GM10248 (cell line): Measurements from ENCODE around the gene WDR45B.

Source experiments
- CTCF ChIA-PET: fragments of 300-600 bp; sonication (Branson Sonifier 250); formaldehyde crosslinking; extraction: SDS; loops from one replicate; lab custom pipeline; 2021; ENCODE audit warnings: antibody characterized with exemption; lab: Yijun Ruan, JAX
- POLR2A ChIA-PET: fragments of 350-650 bp; sonication (Branson Sonifier 250); formaldehyde crosslinking; extraction: SDS; loops from one replicate; lab custom pipeline; 2020; ENCODE audit warnings: antibody characterized with exemption; lab: Yijun Ruan, JAX
- DNase-seq: peaks from one replicate; pipeline ENCODE4 v3.0.0; 2012; ENCODE audit errors: extremely low spot score
- CTCF ChIP-seq: IDR thresholded peaks from 2 replicates; pipeline ENCODE4 v1.5.1; 2012; ENCODE audit warnings: mild to moderate bottlenecking, low read depth; ENCODE audit errors: extremely low read depth, missing control alignments, control extremely low read depth

The WDR45B gene

GRCh38 chr17:82644148-82644547 lies 4.1 kb downstream of the WDR45B start:
- DNase-seq, result no peak
- ChIA-PET POLR2A (no interaction called here), CTCF (no interaction called here)
- no peak for TF ChIP-seq CTCF

GRCh38 chr17:82642022-82642421 lies 6.2 kb downstream of the WDR45B start:
- no peak for TF ChIP-seq CTCF
- CTCF ChIA-PET, result interaction anchor here (1.3 kb wide), 1 partner anchor 10 kb away, joined by 6 read pairs; no protein-coding TSS in a partner anchor
- DNase-seq, result no peak
- POLR2A ChIA-PET, result no interaction called here

- no peak for DNase-seq
- ChIA-PET POLR2A (no interaction called here), CTCF (no interaction called here)
- TF ChIP-seq CTCF, result no peak
These were observed 8.2 kb downstream of the WDR45B start for GRCh38 chr17:82640036-82640435.

- no peak for DNase-seq
- TF ChIP-seq CTCF, result no peak
- ChIA-PET POLR2A (no interaction called here), CTCF (no interaction called here)
These were observed 8.6 kb downstream of the WDR45B start for GRCh38 chr17:82639628-82640027.

- ChIA-PET CTCF (no interaction called here), POLR2A (no interaction called here)
- TF ChIP-seq CTCF, result no peak
- no peak for DNase-seq
These were observed 10.0 kb downstream of the WDR45B start for GRCh38 chr17:82638183-82638773.

GRCh38 chr17:82636626-82637598 lies 11.3 kb downstream of the WDR45B start:
- ChIA-PET POLR2A (no interaction called here), CTCF (no interaction called here)
- no peak for TF ChIP-seq CTCF
- DNase-seq, result no peak
